ENCODE data around the gene SHISA5.
"Not testable (repeated sequence)": the region's sequence is repeated elsewhere in the genome, so short reads cannot be mapped to it uniquely, and the experiment has no call there.

The SHISA5 gene

DNA sequence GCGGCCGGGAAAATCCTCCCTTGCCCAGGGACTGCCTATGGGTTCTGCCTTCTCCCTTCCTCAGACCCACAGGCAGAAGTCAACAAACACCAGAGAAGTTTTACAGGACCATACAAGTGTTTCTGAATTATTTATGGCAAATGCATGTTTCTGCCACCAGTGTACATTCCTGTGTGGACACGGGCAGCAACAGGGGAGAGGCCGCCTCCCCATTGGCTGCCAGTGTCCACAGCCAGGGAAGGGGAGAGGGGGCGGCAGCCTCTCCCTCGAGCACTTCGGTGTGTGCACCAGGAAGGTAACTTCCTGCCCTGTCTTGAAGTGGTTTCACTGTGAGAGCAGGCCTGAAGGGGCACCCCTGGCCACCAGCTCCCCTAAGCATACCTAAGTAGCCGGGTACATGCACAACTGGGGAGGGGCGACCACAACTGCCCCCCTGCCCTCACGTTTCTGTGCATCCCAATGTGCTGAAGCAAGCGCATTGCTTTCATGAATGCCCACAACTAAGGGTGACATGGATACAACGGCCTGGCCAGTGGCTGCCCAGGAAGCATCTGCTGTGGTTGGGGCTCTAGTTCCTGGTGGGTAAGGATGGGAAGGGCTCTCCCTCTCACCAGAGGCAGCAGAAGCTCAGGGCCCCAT is 14.8 kb upstream of the SHISA5 start:
- no peak for DNase-seq

DNA sequence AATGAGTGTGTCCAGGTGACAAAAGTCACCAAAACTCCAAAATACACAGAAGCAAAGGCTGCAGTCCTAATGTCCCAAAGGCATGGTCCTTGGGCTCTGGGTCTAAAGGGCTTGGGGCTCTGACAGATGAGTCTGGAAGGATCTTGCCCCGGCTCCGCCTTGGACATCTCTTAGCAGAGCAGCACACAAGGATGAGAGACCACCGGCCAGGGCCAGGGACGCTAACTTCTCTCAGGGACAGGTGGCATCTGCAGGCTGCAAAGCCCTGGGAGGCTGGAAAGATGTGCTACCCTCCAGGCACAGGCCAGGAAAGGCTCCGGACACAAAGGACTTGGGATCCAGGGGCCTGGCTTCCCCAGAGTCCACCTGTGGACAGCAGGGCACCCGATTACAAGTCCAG is 14.1 kb upstream of the SHISA5 start:
- no peak for DNase-seq

DNA sequence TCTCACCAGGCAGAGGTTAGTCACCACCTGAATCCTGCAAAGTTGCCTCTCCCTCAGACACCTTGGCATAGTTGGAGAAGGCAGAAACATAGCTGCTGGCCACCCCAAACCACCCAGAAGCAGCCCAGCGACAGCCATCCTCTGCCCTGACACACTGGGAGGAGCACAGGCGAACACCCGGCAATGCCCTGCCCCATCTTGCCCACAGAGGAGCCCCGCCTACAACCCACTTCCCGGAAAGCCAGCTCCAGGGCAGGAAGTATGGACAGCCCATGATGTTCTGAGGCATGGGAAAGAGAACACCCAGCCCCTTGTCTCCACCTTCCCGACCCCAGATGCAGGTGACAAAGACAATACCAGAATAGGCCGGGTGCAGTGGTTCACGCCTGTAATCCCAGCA is 12.6 kb upstream of the SHISA5 start:
- DNase-seq, result no peak

DNA sequence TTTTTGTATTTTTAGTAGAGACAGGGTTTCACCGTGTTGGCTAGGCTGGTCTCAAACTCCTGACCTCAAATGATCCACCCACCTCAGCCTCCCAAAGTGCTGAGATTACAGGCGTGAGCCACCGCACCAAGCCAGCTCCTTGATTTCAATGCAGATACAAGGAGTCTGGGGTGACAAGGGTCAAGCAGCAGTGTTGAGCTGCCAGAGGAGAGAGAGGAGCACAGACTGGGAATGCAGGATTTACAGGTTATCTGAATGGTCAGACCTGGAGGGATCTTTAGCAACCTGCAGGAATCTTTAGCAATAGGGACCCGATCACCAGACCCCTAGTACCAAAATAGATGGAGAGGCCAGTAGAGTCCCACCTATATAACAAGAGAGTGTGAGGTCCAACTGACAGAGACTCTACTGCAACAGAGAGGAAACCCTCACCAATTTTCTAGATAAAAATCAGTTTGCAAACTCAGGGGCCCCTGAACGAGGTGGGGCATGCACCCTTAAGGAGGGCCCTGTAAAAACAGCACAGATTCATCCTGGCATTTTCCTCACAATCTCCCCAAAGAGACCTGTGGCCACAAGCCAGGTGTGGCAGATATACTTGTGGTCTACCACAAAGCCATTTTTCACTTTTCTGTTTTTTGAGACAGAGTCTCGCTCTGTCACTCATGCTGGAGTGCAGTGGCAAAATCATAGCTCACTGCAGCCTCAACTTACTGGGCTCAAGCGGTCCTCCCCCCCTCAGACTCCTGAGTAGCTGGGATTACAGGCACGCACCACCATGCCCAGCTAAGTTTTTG is 10.7 kb upstream of the SHISA5 start:
- DNase-seq, result no peak

DNA sequence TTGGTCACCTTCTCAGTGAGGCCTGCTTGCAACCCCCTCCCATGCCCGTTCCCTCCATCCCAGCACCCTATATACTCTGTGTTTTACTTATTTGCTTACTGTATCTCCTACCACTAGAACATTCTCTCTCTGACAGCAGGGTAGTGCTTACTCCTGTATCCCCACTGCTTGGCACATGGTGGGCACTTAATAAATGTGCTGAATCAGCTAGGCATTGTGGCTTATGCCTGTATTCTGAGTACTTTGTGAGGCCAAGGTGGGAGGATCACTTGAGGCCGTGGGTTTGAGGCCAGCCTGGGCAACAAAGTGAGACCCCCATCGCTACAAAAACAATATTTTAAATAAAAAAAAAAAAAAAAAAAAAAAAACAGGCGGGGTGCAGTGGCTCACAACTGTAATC is 7.6 kb upstream of the SHISA5 start:
- DNase-seq, result no peak

DNA sequence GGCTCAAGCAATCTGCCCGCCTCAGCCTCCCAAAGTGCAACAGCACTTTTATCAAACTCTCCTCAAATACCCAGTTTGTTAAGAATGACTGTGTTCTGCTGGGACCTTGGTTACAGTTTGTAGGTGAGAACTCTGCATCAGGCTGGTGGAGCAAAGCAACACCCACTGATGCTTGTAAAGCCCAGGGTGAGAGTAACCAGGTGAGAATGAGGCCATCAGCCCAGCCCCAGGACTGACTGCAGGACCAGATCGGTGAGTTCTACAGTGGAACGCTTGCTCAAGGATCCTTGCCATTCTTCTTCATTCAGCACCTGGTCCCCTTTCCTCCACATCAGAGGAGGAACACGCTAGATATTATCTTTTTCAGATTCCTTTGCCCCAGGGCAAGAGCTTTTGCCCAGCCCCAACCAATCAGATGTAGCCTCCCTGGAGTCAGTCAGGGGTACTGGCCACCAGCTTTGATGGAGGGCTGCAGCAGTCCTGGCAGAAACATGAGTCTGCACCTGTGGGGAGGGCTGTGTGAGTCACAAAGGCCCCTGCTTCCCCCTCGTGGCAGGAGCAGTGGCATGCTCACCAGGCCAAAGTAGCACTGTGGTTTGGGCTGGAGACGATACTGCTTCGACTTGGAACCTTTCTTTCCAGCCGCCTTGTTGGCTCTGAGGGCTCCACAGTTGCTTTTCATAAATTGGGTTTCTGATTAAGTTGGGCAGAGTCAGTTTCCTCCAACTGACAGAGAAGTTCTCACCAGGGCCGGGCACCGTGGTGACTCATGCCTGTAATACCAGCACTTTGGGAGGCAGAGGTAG is 3.5 kb upstream of the SHISA5 start:
- peak; percentile 27 for DNase-seq

DNA sequence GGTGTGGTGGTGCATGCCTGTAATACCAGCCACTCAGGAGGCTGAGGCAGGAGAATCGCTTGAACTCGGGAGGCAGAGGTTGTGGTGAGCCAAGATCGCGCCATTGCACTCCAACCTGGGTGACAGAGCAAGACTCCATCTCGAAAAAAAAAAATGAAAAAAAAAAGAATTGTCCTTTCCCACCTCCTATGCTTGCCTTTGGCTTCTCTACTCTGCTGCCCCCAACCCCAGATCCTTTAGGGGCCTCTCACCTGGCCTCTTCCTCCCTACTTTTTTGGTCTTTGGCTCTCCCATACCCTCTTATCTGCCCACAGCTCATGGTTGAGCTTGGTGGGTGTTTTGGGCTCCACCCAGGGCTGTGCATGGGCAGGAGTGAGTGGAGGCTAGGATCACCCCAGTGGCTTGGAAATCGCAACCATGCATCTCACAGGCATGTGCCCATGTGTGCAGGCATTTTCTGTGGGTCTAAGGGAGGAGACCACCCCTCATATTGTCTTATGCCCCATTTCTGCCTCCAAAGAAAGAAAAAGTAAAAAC is 2.1 kb upstream of the SHISA5 start:
- no peak for DNase-seq

DNA sequence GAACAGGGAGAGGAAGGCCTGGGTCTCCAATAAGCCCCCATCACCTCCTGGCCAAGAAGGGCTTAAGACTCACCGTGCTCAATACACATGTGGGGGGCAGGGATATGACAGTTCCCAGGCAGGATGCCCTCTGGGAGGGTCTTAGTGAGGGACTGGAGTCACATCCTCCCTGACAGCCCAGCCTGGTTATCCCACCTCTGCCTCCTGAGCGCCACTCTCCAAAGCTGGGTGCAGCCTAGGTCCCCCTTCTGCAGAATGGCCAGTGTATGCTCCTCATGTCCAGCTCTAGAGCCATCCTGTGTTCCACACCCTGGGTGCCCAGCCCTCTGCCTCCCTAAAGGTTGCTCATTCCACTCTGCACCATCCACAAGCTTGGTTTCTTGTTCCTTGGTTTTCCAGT is 1.2 kb upstream of the SHISA5 start:
- DNase-seq, result no peak

DNA sequence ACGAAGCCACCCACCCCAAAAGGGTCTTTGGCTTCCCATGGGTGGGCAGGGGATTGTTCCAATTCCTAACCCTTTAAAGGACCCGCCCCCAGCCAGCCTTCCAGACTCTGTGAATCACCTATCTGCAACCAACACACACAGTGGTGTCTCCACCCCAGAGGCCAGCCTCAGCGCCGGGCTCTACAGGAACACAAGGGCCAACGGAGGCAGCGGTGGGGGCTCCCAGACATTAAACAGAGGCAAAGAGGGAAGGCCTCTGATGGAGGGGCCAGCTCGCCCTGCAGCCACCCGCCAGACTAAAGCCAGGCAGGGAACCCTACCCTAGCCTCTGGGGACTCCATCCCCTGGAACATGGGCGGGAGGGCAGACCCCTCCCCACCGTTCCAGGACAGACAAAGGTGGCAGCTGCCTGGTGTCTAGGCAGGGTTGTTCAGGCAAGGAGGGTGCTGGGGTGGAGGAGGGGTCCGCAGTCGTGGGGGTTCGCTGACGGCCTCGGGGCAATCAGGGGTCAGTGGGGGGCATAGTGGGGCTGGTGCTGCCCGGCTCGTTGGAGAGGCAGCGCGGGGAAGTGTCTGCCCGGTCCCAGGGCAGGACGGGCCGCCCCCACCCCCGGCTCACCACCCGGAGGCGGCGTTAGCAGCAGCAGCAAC is 448 bp downstream of the SHISA5 start:
- DNase-seq, result no peak

DNA sequence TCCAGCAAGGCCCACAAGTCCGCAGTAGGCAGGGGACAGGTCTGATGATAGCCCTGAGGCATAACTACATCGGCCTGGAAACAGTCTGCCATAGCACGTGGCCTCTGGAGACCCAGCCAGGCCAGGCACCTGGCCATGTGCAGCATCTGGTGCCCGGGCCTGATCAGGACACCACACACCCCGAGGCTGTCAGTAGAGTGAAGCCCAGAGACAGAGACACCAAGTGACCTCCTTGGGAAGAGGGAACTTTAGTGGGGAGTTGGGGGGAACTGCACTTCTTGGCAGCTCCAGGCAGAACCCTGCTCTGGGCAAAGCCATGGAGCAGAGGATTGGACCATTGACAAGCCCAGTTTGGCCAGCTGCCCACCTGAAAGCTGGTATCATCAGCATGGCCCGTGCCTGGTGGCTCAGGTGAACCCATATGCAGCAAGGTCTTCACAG is 1.2 kb downstream of the SHISA5 start:
- DNase-seq, result no peak

DNA sequence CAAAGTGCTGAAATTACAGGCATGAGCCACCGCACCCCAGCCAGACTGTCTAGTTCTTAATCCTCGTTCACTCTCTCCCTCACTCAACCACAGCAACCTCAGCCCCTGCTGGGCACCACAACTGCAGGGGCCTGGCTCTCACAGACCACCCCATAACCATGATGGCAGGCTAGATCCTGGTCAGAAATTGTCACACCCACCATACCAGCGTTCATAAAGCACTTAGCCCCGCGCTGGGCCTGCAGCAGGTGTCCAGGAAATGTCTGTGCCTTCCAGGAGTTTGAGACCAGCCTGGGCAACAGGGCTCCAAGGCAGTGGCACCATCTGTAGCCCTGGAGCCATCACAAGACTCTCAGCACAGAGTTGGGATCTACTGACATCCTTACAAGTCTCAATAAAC is 1.9 kb downstream of the SHISA5 start:
- DNase-seq, result no peak

DNA sequence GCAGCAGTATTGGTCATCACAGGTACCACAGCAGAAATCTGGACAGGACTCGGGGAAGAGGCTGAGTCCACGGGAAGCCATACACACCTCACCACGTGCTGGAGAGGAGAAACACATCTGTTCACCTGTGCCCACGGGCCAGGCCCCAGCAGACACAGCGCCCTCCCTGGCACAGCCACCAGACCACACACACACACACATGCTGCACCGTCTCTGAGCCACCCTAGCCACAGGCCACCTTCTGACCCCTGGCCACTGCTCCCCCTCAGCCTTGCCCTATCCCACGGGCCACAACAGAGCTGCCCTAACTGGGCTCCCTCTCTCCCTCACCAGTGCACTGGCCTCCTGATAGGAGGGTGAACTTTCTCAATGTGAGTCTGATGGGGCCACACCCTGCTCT is 2.8 kb downstream of the SHISA5 start:
- DNase-seq, result no peak

DNA sequence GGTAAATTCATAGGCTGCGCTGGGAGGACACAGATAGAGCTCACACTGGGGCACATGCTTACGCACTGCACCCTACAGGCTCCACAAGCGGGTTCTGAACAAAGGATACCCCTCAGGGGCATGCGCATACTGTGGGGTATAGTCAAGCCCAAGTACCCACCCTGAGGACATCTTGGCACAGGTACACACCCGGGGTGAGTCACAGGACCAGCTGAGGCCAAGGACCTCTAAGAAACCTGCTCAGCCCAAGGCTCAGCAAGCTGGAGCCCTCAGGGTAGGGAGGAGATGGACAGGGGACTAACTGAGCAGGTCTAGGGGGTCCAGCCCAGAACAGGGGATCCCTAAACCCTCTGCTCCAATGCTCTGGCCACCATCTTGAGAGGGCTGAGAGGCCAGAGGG is 3.3 kb downstream of the SHISA5 start:
- DNase-seq, result no peak

DNA sequence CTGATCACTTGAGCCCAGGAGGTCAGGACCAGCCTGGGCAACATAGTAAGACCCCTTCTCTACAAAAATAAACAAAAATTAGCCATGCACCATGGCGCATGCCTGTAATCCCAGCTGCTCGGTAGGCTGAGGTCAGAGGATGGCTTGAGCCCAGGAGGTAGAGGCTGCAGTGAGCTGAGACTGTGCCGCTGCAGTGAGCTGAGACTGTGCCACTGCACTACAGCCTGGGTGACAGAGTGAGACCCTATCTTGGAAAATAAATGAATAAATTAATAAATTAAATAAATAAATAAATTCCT is 10.8 kb downstream of the SHISA5 start:
- no peak for DNase-seq

DNA sequence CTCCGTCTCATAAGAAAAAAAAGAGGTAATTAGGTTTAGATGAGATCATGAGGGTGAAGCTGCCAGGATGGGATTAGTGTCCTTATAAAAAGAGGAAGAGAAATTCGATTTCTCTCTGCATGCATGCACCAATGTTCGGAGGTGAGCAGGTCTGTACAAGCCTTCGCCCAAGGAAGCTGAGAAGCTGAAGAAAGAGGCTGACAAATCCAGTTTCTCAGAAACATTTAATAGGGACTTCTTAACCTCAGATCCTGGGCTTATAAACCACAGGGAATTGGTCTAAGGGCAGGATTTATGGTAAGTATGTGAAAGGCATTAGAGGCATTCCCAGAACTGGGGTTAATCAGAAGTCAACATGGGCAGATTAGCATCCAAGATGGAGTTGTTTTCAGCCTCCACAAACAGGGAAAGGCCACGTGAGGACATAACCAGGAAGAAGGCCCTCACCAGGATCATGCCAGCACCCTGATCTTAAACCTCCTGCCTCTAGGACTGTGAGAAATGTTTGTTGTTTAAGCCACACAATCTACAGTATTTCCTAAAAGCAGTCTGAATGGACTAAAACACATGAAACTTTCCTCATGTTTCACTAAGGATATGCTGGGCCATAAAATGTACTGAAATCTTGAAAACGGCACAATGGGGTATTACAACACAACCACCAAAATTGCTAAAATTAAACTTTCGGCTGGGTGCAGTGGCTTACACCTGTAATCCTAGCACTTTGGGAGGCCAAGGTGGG is 11.3 kb downstream of the SHISA5 start:
- DNase-seq, result no peak

DNA sequence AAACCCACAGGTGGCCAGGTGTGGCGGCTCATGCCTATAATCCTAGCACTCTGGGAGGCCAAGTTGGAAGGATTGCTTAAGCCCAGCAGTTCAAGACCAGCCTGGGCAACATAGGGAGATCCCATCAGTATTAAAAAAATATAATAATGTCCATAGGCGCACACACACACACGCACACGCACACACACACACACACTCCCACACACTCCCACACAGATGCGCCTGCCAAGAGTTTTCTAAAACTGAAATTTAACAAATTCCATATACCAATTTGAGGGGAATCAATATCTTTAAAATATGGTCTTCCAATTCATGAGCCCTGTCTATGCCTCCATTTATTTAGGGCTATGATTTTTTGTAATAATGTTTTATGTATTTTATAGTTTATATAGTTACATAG is 17.0 kb downstream of the SHISA5 start:
- no peak for DNase-seq

DNA sequence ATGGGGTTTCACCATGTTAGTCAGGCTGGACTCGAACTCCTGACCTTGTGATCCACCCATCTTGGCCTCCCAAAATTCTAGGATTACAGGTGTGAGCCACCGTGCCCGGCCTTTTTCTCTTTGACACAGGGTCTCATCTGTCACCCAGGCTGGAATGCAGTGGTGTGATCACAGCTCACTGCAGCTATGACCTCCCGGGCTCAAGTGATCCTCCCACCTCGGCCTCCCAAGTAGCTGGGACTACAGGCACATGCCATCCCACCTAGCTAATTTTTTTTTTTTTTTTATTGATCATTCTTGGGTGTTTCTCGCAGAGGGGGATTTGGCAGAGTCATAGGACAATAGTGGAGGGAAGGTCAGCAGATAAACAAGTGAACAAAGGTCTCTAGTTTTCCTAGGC is 21.2 kb downstream of the SHISA5 start:
- not testable (repeated sequence) for DNase-seq

DNA sequence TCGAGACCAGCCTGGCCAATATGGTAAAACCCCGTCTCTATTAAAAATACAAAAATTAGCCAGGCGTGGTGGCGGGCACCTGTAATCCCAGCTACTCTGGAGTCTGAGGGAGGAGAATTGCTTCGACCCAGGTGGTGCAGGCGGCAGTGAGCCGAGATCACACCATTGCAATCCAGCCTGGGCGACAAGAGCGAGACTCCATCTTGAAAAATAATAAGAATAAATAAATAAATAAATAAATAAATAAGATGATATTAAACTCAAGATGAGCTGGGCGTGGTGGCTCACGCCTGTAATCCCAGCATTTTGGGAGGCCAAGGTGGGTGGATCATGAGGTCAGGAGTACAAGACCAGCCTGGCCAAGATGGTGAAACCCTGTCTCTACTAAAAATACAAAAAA is 23.1 kb downstream of the SHISA5 start:
- not testable (repeated sequence) for DNase-seq

DNA sequence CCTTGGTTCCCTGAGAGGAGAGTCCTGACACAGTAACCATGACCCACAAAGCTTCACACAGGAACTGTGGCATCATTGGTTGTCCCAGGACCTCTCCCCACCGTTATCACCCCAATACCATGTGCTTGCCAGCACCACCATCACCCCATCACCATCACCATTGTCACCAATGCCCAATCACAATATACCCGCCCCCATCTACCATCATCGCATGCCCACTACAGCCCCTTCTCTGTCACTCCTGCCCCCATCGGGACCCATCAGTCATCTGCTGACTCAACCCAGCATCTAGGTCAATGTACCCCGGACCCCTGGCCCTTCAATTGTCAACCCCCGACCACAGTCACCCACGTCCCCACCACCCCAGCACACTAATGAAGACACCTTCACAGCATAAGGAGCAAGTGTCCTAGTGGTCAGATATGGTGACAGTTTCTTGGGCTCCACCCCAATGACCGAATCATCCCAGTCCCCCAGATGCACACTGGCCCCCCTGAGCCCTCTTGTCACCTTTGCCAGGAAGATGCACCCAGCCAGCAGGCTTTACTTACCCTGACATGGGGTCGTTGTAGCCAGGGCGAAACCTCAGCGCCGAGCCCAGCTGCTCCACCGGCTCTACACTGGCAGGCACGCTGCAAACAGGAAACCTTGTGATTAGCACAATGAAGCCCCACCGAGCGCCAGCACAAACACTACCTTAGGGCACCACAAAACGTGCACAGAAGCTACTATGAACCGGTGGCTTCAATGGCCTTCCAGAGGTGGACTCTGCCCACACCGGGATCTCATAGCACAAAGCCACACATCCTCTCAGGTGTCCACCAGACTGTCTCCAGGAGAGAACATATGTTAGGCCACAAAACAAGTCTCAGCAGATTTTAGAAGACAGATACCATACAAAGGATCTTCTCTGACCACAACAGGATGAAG is 25.1 kb downstream of the SHISA5 start:
- peak; percentile 47 for DNase-seq

DNA sequence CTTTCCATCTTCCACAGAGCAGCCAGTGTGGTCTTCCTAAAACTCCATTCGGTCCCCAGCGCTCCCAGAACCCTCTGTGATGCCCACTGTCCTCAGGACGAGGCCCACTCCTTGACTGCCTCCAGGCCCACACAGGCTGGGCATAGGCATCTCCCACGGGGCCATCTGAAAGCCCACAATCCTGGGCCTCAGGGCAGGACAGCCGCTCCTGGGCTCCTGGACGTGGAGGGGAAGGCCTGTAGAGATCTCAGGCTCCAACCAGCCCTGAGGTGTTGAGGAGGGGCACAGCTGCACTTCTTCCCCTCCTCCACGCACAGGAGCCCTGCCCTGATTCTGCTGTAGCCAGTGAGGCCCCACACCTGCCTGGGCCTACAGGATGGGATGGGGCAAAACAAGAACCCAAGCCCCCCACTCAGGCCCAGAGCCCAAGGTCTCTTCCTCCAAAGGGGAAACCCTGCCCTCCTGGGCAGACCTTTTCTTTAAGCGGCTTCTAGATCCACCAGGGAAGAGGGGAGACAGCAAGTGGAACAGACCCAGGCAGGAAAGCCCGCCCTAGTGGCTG is 25.9 kb downstream of the SHISA5 start:
- no peak for DNase-seq

DNA sequence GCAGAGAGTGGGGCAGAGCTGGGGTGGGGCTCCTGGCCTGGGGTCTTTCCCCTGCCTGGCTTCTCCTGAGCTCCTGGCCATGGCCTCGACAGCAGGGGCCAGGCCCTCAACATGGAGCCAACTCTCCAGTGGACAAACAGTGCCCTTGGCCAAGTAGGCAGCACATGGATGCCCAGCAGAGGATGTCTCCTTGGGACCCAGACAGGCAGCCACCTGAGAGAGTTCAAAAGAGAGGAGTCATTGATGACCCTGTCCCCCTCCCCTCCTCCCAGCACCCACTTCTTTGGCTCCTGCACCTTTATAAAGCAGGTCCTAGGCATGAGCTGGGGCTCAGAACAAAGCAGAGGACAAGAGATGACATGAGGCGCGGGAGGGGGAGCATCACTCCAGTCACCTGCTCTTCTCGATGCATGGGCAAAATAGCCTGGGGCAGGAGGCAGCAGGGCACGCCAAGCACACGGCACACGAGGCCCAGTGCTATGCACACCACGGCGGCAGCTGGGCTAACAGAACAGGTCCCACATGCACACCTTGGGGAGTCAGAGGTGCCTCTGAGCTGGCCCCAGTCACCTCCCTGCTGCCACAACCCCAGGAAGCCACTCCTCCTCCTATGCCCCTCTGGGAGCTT is 27.4 kb downstream of the SHISA5 start:
- no peak for DNase-seq
